Measurements from ENCODE around the gene CTR9. TPM values are rescaled to one million over a fixed set of nuclear protein-coding genes. Genes with fewer than 3 reads are reported as not detected.

Gene CTR9
- total and polyA plus RNA-seq, 2 of the 13 experiments (the other 11 are each of a cell fraction or from before 2014, with no cell fraction given): 6.6 to 22.1 TPM

DNA sequence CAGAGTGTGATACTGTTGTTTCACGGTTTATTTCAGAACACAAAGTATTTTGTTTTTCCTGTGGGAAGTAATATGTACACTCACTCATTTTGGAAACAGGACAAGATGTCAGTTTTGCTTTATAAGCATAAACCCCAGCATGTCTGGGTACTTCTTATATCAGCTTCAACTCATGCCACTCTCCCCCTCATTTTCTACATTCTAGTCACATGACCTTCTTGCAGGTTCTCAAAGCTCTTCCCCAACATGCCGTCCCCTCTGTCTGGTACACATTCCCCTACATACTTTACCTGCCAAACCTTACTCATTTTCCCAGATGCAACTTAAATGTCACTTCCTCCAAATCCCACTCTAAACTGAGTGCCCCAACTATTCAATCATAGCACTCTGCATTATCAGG is 1.6 kb upstream of the CTR9 start:
- no TSS peak for BruUV-seq (replicated peaks)
- in situ Hi-C loops (cut with HindIII; ENCODE audit: extremely low pct_ligation_motif_present, low pct_unique_long_range_greater_than_20kb) (no loop called here), intact Hi-C loops (cut with micrococcal nuclease; ENCODE audit: unreplicated experiment) (no loop called here)
- no peak for FAIRE-seq
- ATAC-seq: no peak
- peak overlapping the region; percentile 3 for H2AFZ ChIP-seq (ENCODE audit: low read length)
- WGBS (ENCODE audit: low lambda C conversion rate): 17% methylated on average over 2 of the region's 2 CpGs
- H3K4me3 ChIP-seq (replicated peaks in 1 of 3; ENCODE audit: insufficient read depth in 1 of 3, low read depth in 2 of 3, low read length in 3 of 3): no peak overlapping the region
- H3K36me3 ChIP-seq (replicated peaks in 1 of 2; ENCODE audit: control insufficient read depth in 1 of 2, insufficient read depth in 2 of 2, low read length in 2 of 2): peaks cover 0 to 3% of the 10 kb centered on the region in 2 experiments; a peak in 2 of 5 replicates
- peaks cover 10% of the 10 kb centered on the region for H3K4me1 ChIP-seq (ENCODE audit: insufficient read depth, low read length)
- peaks cover 13% of the 10 kb centered on the region for H3K79me2 ChIP-seq (ENCODE audit: insufficient read depth, low read length)
- H4K20me1 ChIP-seq (ENCODE audit: insufficient read depth, low read length): no peaks in the 10 kb centered on the region; the same call in 1 of the 2 replicates
- H3K4me2 ChIP-seq (ENCODE audit: low read depth, low read length): no peak overlapping the region
- H3K9ac ChIP-seq (ENCODE audit: insufficient read depth, low read depth, low read length): no peak overlapping the region
- H3K27ac ChIP-seq (ENCODE audit: extremely low read length, insufficient read depth, low read length): no peak overlapping the region
- H3K9me3 ChIP-seq (ENCODE audit: low read length): no peaks in the 10 kb centered on the region
- ChIA-PET POLR2A (interaction anchor here (1.7 kb wide), 1 partner anchor 59 kb away, joined by 3 read pairs; the partner anchor contains the start of gene EIF4G2), CTCF (ENCODE audit: low intra/inter-chr PET ratio, low total read pairs) (no interaction called here)
- no peak for DNase-seq (ENCODE audit: low spot score)
- TF ChIP-seq NFE2L2 (IDR thresholded peaks at IDR 0.05; ENCODE audit: low read length) (no peak), MAFK (conservative IDR thresholded peaks at IDR 0.05 in 1 of 2, IDR thresholded peaks at IDR 0.05 in 1 of 2; ENCODE audit: low read length in 2 of 2) (peak; percentile 6 to 28; a peak in 2 of 4 replicates)
- TF ChIP-seq, protein P1, sequence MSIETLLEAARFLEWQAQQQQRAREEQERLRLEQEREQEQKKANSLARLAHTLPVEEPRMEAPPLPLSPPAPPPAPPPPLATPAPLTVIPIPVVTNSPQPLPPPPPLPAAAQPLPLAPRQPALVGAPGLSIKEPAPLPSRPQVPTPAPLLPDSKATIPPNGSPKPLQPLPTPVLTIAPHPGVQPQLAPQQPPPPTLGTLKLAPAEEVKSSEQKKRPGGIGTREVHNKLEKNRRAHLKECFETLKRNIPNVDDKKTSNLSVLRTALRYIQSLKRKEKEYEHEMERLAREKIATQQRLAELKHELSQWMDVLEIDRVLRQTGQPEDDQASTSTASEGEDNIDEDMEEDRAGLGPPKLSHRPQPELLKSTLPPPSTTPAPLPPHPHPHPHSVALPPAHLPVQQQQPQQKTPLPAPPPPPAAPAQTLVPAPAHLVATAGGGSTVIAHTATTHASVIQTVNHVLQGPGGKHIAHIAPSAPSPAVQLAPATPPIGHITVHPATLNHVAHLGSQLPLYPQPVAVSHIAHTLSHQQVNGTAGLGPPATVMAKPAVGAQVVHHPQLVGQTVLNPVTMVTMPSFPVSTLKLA (IDR thresholded peaks at IDR 0.05): no peak
- no peaks in the 10 kb centered on the region; a peak in 2 of 5 replicates for H3K27me3 ChIP-seq (ENCODE audit: control insufficient read depth in 1 of 2, insufficient read depth in 2 of 2, low read length in 2 of 2)

DNA sequence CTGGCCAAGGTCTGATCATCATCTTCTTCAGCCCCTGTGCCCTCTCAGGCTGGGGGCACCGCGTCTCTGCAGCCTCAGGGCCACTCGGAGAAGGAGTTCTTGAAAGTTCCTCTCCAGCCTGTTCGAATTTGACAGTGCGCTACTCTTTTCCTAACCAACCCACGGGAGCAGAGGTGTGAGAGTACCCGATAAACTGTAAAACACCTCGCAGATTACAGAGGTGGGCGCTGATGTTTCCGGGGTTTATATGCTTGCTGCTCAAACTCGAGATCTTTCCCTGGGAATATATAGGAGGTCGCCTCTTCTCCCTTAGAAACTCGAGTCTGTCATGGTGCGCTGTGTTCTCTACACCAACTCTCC is 515 bp downstream of the CTR9 start:
- H3K9ac ChIP-seq (ENCODE audit: insufficient read depth, low read depth, low read length): peak overlapping the region; percentile 78
- intact Hi-C loops (cut with micrococcal nuclease; ENCODE audit: unreplicated experiment) (loop anchor here (2.0 kb wide), 1 partner anchor 19 kb away; no protein-coding TSS in a partner anchor), in situ Hi-C loops (cut with HindIII; ENCODE audit: extremely low pct_ligation_motif_present, low pct_unique_long_range_greater_than_20kb) (no loop called here)
- no peaks in the 10 kb centered on the region; a peak in 1 of 5 replicates for H3K27me3 ChIP-seq (ENCODE audit: control insufficient read depth in 1 of 2, insufficient read depth in 2 of 2, low read length in 2 of 2)
- ChIA-PET POLR2A (interaction anchor here (0.5 to 1.6 kb wide), 18 partner anchors 9 to 1388 kb away, joined by 3 to 34 read pairs (median 4); partner anchors contain the start of genes EIF4G2, RNF141 and ZBED5), CTCF (ENCODE audit: low intra/inter-chr PET ratio, low total read pairs) (no interaction called here)
- peak overlapping the region; percentile 75 to 91 (median 87) for H3K4me3 ChIP-seq (replicated peaks in 1 of 3; ENCODE audit: insufficient read depth in 1 of 3, low read depth in 2 of 3, low read length in 3 of 3)
- no peaks in the 10 kb centered on the region for H3K9me3 ChIP-seq (ENCODE audit: low read length)
- H3K27ac ChIP-seq (ENCODE audit: extremely low read length, insufficient read depth, low read length): peak overlapping the region; percentile 86
- H4K20me1 ChIP-seq (ENCODE audit: insufficient read depth, low read length): no peaks in the 10 kb centered on the region; the same call in 1 of the 2 replicates
- H3K36me3 ChIP-seq (replicated peaks in 1 of 2; ENCODE audit: control insufficient read depth in 1 of 2, insufficient read depth in 2 of 2, low read length in 2 of 2): peaks cover 1 to 17% of the 10 kb centered on the region in 2 experiments; a peak in 3 of 5 replicates
- H3K4me1 ChIP-seq (ENCODE audit: insufficient read depth, low read length): peaks cover 10% of the 10 kb centered on the region
- FAIRE-seq (no peak), DNase-seq (ENCODE audit: low spot score) (no peak), ATAC-seq (peak; percentile 28)
- peaks cover 13% of the 10 kb centered on the region for H3K79me2 ChIP-seq (ENCODE audit: insufficient read depth, low read length)
- TF ChIP-seq ZNF703 (CRISPR knock-in tag; IDR thresholded peaks at IDR 0.05; ENCODE audit: borderline replicate concordance) (0 out of 2 replicates have a peak, but pooled peaks have one; percentile 6), SAFB2 (CRISPR knock-in tag; IDR thresholded peaks at IDR 0.05; ENCODE audit: borderline replicate concordance, low read depth) (0 out of 2 replicates have a peak, but pooled peaks have one; percentile 2)
- TF ChIP-seq, protein P2, sequence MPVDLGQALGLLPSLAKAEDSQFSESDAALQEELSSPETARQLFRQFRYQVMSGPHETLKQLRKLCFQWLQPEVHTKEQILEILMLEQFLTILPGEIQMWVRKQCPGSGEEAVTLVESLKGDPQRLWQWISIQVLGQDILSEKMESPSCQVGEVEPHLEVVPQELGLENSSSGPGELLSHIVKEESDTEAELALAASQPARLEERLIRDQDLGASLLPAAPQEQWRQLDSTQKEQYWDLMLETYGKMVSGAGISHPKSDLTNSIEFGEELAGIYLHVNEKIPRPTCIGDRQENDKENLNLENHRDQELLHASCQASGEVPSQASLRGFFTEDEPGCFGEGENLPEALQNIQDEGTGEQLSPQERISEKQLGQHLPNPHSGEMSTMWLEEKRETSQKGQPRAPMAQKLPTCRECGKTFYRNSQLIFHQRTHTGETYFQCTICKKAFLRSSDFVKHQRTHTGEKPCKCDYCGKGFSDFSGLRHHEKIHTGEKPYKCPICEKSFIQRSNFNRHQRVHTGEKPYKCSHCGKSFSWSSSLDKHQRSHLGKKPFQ (CRISPR knock-in tag; IDR thresholded peaks at IDR 0.05; ENCODE audit: insufficient replicate concordance): peak; percentile 3
- TF ChIP-seq, protein P3, sequence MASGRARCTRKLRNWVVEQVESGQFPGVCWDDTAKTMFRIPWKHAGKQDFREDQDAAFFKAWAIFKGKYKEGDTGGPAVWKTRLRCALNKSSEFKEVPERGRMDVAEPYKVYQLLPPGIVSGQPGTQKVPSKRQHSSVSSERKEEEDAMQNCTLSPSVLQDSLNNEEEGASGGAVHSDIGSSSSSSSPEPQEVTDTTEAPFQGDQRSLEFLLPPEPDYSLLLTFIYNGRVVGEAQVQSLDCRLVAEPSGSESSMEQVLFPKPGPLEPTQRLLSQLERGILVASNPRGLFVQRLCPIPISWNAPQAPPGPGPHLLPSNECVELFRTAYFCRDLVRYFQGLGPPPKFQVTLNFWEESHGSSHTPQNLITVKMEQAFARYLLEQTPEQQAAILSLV (CRISPR knock-in tag; IDR thresholded peaks at IDR 0.05; ENCODE audit: borderline replicate concordance): no peak
- H3K4me2 ChIP-seq (ENCODE audit: low read depth, low read length): peak overlapping the region; percentile 76
- H2AFZ ChIP-seq (ENCODE audit: low read length): peak overlapping the region; percentile 49
- whole genome bisulfite sequencing (ENCODE audit: low lambda C conversion rate): 0% methylated on average over 14 of the region's 14 CpGs
- BruUV-seq (replicated peaks): no TSS peak

Measured in HepG2 (cell line).